Keratinocyte (primary cell): Measurements from ENCODE around the gene NFATC3. TPM values are rescaled to one million over a fixed set of nuclear protein-coding genes. Genes with fewer than 3 reads are reported as not detected.
A peak's percentile ranks its signal among the peaks of the same experiment; 100 is the strongest.

Experiments
- DNase-seq: peaks from one replicate; pipeline ENCODE4 v3.0.0-alpha.2; 2011; ENCODE audit warnings: low read depth, missing footprints, low spot score
- FAIRE-seq: peaks from 2 replicates; lab custom pipeline; 2011; peaks lifted over from hg19 to GRCh38; lab: Jason Lieb, UNC
- H2AFZ ChIP-seq: 2 replicates; pipeline ENCODE4 v1.6.0; 2012; ENCODE audit warnings: low read length, control low read depth, inconsistent platforms; ENCODE audit not compliant: control insufficient read depth
- H3K27ac ChIP-seq: 2 replicates; pipeline ENCODE4 v1.5.1; 2011; ENCODE audit warnings: low read length; ENCODE audit not compliant: control insufficient read depth, insufficient read depth
- H3K27me3 ChIP-seq: 3 replicates; pipeline ENCODE4 v1.6.0; 2011; ENCODE audit warnings: low read length; ENCODE audit not compliant: control insufficient read depth, insufficient read depth; ENCODE audit errors: extremely low read depth
- H3K36me3 ChIP-seq, 2 experiments: 2 replicates in 1 of 2; 3 replicates in 1 of 2; pipeline ENCODE4 v1.5.1; 2011; ENCODE audit warnings: low read length in 2 of 2, mild to moderate bottlenecking in 1 of 2; ENCODE audit not compliant: control insufficient read depth in 2 of 2, insufficient read depth in 2 of 2; ENCODE audit errors: extremely low read depth in 1 of 2
- H3K4me1 ChIP-seq: 3 replicates; pipeline ENCODE4 v1.5.1; 2011; ENCODE audit warnings: low read length; ENCODE audit not compliant: control insufficient read depth, insufficient read depth; ENCODE audit errors: extremely low read depth
- H3K4me2 ChIP-seq: 3 replicates; pipeline ENCODE4 v1.6.0; 2011; ENCODE audit warnings: low read depth, low read length; ENCODE audit not compliant: control insufficient read depth, insufficient read depth; ENCODE audit errors: extremely low read depth
- H3K4me3 ChIP-seq, 3 experiments: fragments of 200-600 bp in 1 of 3; sonication (generic) in 1 of 3; 2 replicates in 2 of 3; 3 replicates in 1 of 3; pipeline ENCODE4 v1.5.1; 2011 to 2016; ENCODE audit warnings: low read length in 3 of 3, mild to moderate bottlenecking in 3 of 3, control low read depth in 2 of 3, inconsistent platforms in 1 of 3, low read depth in 1 of 3, mixed read lengths in 1 of 3, mixed run types in 1 of 3, moderate library complexity in 1 of 3; ENCODE audit not compliant: control insufficient read depth in 2 of 3, insufficient read depth in 2 of 3; ENCODE audit errors: extremely low read depth in 1 of 3
- H3K79me2 ChIP-seq: 2 replicates; pipeline ENCODE4 v1.6.0; 2012; ENCODE audit warnings: low read length; ENCODE audit not compliant: control insufficient read depth, insufficient read depth
- H3K9ac ChIP-seq: 3 replicates; pipeline ENCODE4 v1.6.0; 2011; ENCODE audit warnings: low read length; ENCODE audit not compliant: control insufficient read depth, insufficient read depth; ENCODE audit errors: extremely low read depth
- H3K9me1 ChIP-seq: 3 replicates; pipeline ENCODE4 v1.6.0; 2011; ENCODE audit warnings: low read length; ENCODE audit not compliant: control insufficient read depth, insufficient read depth; ENCODE audit errors: extremely low read depth
- H3K9me3 ChIP-seq: 2 replicates; pipeline ENCODE4 v1.5.1; 2012; ENCODE audit warnings: low read depth, low read length; ENCODE audit not compliant: control insufficient read depth
- H4K20me1 ChIP-seq: 3 replicates; pipeline ENCODE4 v1.6.0; 2011; ENCODE audit warnings: low read length; ENCODE audit not compliant: control insufficient read depth, insufficient read depth; ENCODE audit errors: extremely low read depth
- CTCF ChIP-seq, 3 experiments: IDR thresholded peaks in 1 of 3; conservative IDR thresholded peaks in 1 of 3; optimal IDR thresholded peaks in 1 of 3; 2 replicates in 2 of 3; 3 replicates in 1 of 3; pipeline versions ENCODE3 to v1.5.1; 2011; ENCODE audit warnings: low read length in 3 of 3, mild to moderate bottlenecking in 3 of 3, moderate library complexity in 2 of 3, control low read depth in 1 of 3, inconsistent platforms in 1 of 3; ENCODE audit not compliant: insufficient read depth in 2 of 3; ENCODE audit errors: extremely low read depth in 1 of 3
- EZH2 ChIP-seq: IDR thresholded peaks from one replicate; pipeline ENCODE4 v1.6.1; 2012; ENCODE audit warnings: inconsistent platforms, mild to moderate bottlenecking, low read length, moderate library complexity
- dilution Hi-C: fragments of 300-500 bp; cut with MboI; formaldehyde crosslinking; loops from one replicate; pipeline ENCODE4 v1.7.0; 2020; ENCODE audit warnings: low sequenced_read_pairs; ENCODE audit not compliant: extremely low pct_ligation_motif_present
- polyA plus RNA-seq, 5 experiments: library from polyadenylated mRNA; depleted of rRNA in 3 of 5; stranded (reverse) in 3 of 5; stranded (forward) in 1 of 5; unstranded in 1 of 5; fragments of >200 nt; gene quantifications; 1 replicate in 1 of 5; 2 replicates in 3 of 5; 3 replicates in 1 of 5; pipeline versions ENCODE4 v1.2.1 to v1.2.3, GENCODE V29; 2011 to 2012; ENCODE audit warnings: missing spikeins in 2 of 5, low read depth in 1 of 5, low replicate concordance in 1 of 5

NFATC3 gene
- polyA plus RNA-seq, 1 donor (not counting 4 experiments of a cell fraction or from before 2014, with no cell fraction given), result 11.5 TPM

DNA sequence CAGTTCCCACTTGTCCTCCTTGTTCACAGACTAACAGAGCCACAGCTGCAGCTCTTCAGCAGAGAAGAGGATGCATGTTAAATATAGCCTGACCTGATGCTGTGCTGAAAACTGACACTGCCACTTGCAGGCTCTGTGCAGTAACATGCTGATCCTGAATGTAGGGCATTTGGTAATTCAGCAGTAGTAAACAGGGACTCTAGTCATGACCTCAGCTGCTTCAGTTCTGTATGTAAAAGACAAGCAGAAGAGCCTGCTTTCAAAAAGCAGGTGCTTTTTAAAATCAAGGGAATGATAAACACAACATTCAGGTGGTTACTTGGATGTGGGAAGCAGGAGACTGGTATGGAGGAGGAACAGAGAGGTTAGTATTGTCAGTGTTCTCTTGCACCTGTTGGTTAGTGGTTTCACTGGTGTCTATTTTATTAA lies 116.9 kb downstream of the NFATC3 start:
- no peak for FAIRE-seq
- no peak overlapping the region for H3K4me2 ChIP-seq
- H4K20me1 ChIP-seq, result no peaks in the 10 kb centered on the region
- H3K79me2 ChIP-seq, result no peaks in the 10 kb centered on the region
- no peaks in the 10 kb centered on the region for H3K36me3 ChIP-seq
- no peaks in the 10 kb centered on the region for H3K4me1 ChIP-seq
- H3K4me3 ChIP-seq, result no peak overlapping the region
- dilution Hi-C loops, result no loop called here
- no peak overlapping the region for H3K9ac ChIP-seq
- no peaks in the 10 kb centered on the region for H3K9me1 ChIP-seq
- DNase-seq, result no peak
- H3K27ac ChIP-seq, result no peak overlapping the region
- no peaks in the 10 kb centered on the region for H3K9me3 ChIP-seq
- H3K27me3 ChIP-seq, result no peaks in the 10 kb centered on the region
- H2AFZ ChIP-seq, result no peak overlapping the region
- TF ChIP-seq CTCF (optimal IDR thresholded peaks at IDR 0.05 in 1 of 3, IDR thresholded peaks at IDR 0.05 in 1 of 3, conservative IDR thresholded peaks at IDR 0.05 in 1 of 3; ENCODE audit: extremely low read depth in 1 of 3, insufficient read depth in 2 of 3, low read length in 3 of 3), result peak in 1 of 3 experiments; percentile 3
- no peak for TF ChIP-seq EZH2

DNA sequence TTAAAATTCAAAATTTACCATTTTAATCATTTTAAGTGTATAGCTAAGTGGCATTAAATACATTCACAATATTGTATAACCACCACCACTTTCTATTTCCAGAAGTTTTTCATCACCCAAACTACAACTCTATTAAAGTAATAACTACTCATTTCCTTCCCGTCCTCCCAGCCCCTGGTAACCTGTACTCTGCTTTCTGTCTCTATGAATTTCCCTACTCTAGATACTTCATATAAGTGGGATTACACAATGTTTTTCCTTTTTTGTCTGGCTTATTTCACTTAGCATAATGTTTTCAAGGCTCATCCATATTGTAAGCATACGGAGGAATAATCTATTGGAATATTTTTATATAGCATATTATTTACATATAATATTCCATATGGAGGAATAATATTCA lies 121.1 kb downstream of the NFATC3 start:
- no peak overlapping the region for H2AFZ ChIP-seq
- no peaks in the 10 kb centered on the region for H3K27me3 ChIP-seq
- no peak overlapping the region for H3K9ac ChIP-seq
- no peaks in the 10 kb centered on the region for H3K9me3 ChIP-seq
- dilution Hi-C loops, result no loop called here
- H3K4me3 ChIP-seq, result no peak overlapping the region
- H3K79me2 ChIP-seq, result no peaks in the 10 kb centered on the region
- H3K36me3 ChIP-seq, result no peaks in the 10 kb centered on the region
- DNase-seq (no peak), FAIRE-seq (no peak)
- no peaks in the 10 kb centered on the region for H4K20me1 ChIP-seq
- TF ChIP-seq CTCF (optimal IDR thresholded peaks at IDR 0.05 in 1 of 3, IDR thresholded peaks at IDR 0.05 in 1 of 3, conservative IDR thresholded peaks at IDR 0.05 in 1 of 3; ENCODE audit: extremely low read depth in 1 of 3, insufficient read depth in 2 of 3, low read length in 3 of 3), result no peak
- no peak for TF ChIP-seq EZH2
- H3K4me1 ChIP-seq, result no peaks in the 10 kb centered on the region
- no peak overlapping the region for H3K4me2 ChIP-seq
- H3K9me1 ChIP-seq, result no peaks in the 10 kb centered on the region
- no peak overlapping the region for H3K27ac ChIP-seq
